ENCODE results near the gene ATG3.
"Not testable (repeated sequence)": the region's sequence is repeated elsewhere in the genome, so short reads cannot be mapped to it uniquely, and the experiment has no call there.

Gene ATG3

GRCh38 chr3:112550859-112551258 is 10.9 kb downstream of the ATG3 start:
- Mint-ChIP-seq H3K4me1 (ENCODE audit: low read depth in 2 of 2) (peaks cover 19 to 32% of the 10 kb centered on the region in 2 donors), H3K27ac (no peak overlapping the region), H3K4me3 (no peak overlapping the region), H3K27me3 (no peaks in the 10 kb centered on the region), H3K36me3 (ENCODE audit: insufficient read depth) (peaks cover 48% of the 10 kb centered on the region), H3K9me3 (no peaks in the 10 kb centered on the region)
- ATAC-seq (replicated peaks) (no peak), DNase-seq (no peak)

- peaks cover 72% of the 10 kb centered on the region for H3K36me3 Mint-ChIP-seq (ENCODE audit: insufficient read depth)
- H3K9me3 Mint-ChIP-seq = no peaks in the 10 kb centered on the region
- DNase-seq (no peak), ATAC-seq (replicated peaks) (no peak)
- no peak overlapping the region for H3K4me3 Mint-ChIP-seq
- H3K27ac Mint-ChIP-seq = peak overlapping the region in 1 of 2 donors; percentile 35
- peaks cover 5 to 11% of the 10 kb centered on the region in 2 donors for H3K4me1 Mint-ChIP-seq (ENCODE audit: low read depth in 2 of 2)
- H3K27me3 Mint-ChIP-seq = no peaks in the 10 kb centered on the region
These were observed 15.5 kb downstream of the ATG3 start for GRCh38 chr3:112546216-112546759.

GRCh38 chr3:112539825-112540650 is 21.7 kb downstream of the ATG3 start:
- no peak for DNase-seq
- no peaks in the 10 kb centered on the region for H3K9me3 Mint-ChIP-seq
- H3K4me3 Mint-ChIP-seq = no peak overlapping the region
- no peak for ATAC-seq (replicated peaks)
- peaks cover 70% of the 10 kb centered on the region for H3K36me3 Mint-ChIP-seq (ENCODE audit: insufficient read depth)
- peaks cover 2 to 19% of the 10 kb centered on the region in 2 donors for H3K4me1 Mint-ChIP-seq (ENCODE audit: low read depth in 2 of 2)
- no peaks in the 10 kb centered on the region for H3K27me3 Mint-ChIP-seq
- peak overlapping the region in 1 of 2 donors; percentile 41 for H3K27ac Mint-ChIP-seq

GRCh38 chr3:112531358-112531781 is 30.4 kb downstream of the ATG3 start:
- peaks cover 3% of the 10 kb centered on the region in 2 donors for H3K4me1 Mint-ChIP-seq (ENCODE audit: low read depth in 2 of 2)
- peaks cover 53% of the 10 kb centered on the region for H3K36me3 Mint-ChIP-seq (ENCODE audit: insufficient read depth)

GRCh38 chr3:112530573-112530972 is 31.2 kb downstream of the ATG3 start:
- H3K27me3 Mint-ChIP-seq = no peaks in the 10 kb centered on the region
- no peaks in the 10 kb centered on the region for H3K9me3 Mint-ChIP-seq
- ATAC-seq (replicated peaks) = no peak
- H3K36me3 Mint-ChIP-seq (ENCODE audit: insufficient read depth) = peaks cover 45% of the 10 kb centered on the region
- no peak overlapping the region for H3K27ac Mint-ChIP-seq
- no peak overlapping the region for H3K4me3 Mint-ChIP-seq
- peaks cover 3% of the 10 kb centered on the region in 2 donors for H3K4me1 Mint-ChIP-seq (ENCODE audit: low read depth in 2 of 2)
- no peak for DNase-seq

More at GRCh38 chr3:112531358-112531781, 30.4 kb downstream of the ATG3 start:
- DNase-seq = no peak
- H3K9me3 Mint-ChIP-seq = no peaks in the 10 kb centered on the region
- peak; percentile 35 for ATAC-seq (replicated peaks)
- no peaks in the 10 kb centered on the region for H3K27me3 Mint-ChIP-seq
- H3K4me3 Mint-ChIP-seq = no peak overlapping the region
- no peak overlapping the region for H3K27ac Mint-ChIP-seq

GRCh38 chr3:112524127-112524526 is 37.6 kb downstream of the ATG3 start:
- H3K4me1 Mint-ChIP-seq (ENCODE audit: low read depth in 2 of 2); H3K9me3 Mint-ChIP-seq; H3K4me3 Mint-ChIP-seq; ATAC-seq (replicated peaks); H3K27me3 Mint-ChIP-seq; DNase-seq: not testable (repeated sequence)
- Mint-ChIP-seq H3K36me3 (ENCODE audit: insufficient read depth) (peaks cover 13% of the 10 kb centered on the region), H3K27ac (peak overlapping the region; percentile 12 to 42)

GRCh38 chr3:112519424-112520001 is 42.2 kb downstream of the ATG3 start:
- ATAC-seq (replicated peaks) (peak; percentile 94), DNase-seq (peak; percentile 33 to 39 (median 38))
- Mint-ChIP-seq H3K4me3 (no peak overlapping the region), H3K27ac (no peak overlapping the region), H3K4me1 (ENCODE audit: low read depth in 2 of 2) (peaks cover 5 to 6% of the 10 kb centered on the region in 2 donors), H3K36me3 (ENCODE audit: insufficient read depth) (peaks cover 14% of the 10 kb centered on the region), H3K9me3 (no peaks in the 10 kb centered on the region), H3K27me3 (no peaks in the 10 kb centered on the region)

- H3K9me3 Mint-ChIP-seq; H3K4me1 Mint-ChIP-seq (ENCODE audit: low read depth in 2 of 2); H3K4me3 Mint-ChIP-seq; DNase-seq; H3K27ac Mint-ChIP-seq; H3K27me3 Mint-ChIP-seq: not testable (repeated sequence)
- ATAC-seq (replicated peaks) = peak; percentile 24
- peaks cover 12% of the 10 kb centered on the region for H3K36me3 Mint-ChIP-seq (ENCODE audit: insufficient read depth)
These were observed 42.8 kb downstream of the ATG3 start for GRCh38 chr3:112518970-112519369.

GRCh38 chr3:112514527-112515128 is 47.1 kb downstream of the ATG3 start:
- ATAC-seq (replicated peaks) = peak; percentile 70
- H3K9me3 Mint-ChIP-seq = no peaks in the 10 kb centered on the region
- no peak overlapping the region for H3K27ac Mint-ChIP-seq
- H3K4me1 Mint-ChIP-seq (ENCODE audit: low read depth in 2 of 2) = peaks cover 5 to 6% of the 10 kb centered on the region in 2 donors
- H3K4me3 Mint-ChIP-seq = peak overlapping the region in 1 of 2 donors; percentile 17
- peaks cover 3% of the 10 kb centered on the region for H3K36me3 Mint-ChIP-seq (ENCODE audit: insufficient read depth)
- H3K27me3 Mint-ChIP-seq = no peaks in the 10 kb centered on the region
- no peak for DNase-seq

GRCh38 chr3:112512320-112512719 is 49.4 kb downstream of the ATG3 start:
- H3K9me3 Mint-ChIP-seq = no peaks in the 10 kb centered on the region
- H3K4me3 Mint-ChIP-seq = no peak overlapping the region
- DNase-seq (no peak), ATAC-seq (replicated peaks) (no peak)
- no peaks in the 10 kb centered on the region for H3K27me3 Mint-ChIP-seq
- peaks cover 1% of the 10 kb centered on the region for H3K36me3 Mint-ChIP-seq (ENCODE audit: insufficient read depth)
- H3K4me1 Mint-ChIP-seq (ENCODE audit: low read depth in 2 of 2) = peaks cover 0 to 2% of the 10 kb centered on the region in 2 donors
- no peak overlapping the region for H3K27ac Mint-ChIP-seq

- H3K9me3 Mint-ChIP-seq = no peaks in the 10 kb centered on the region
- no peaks in the 10 kb centered on the region for H3K27me3 Mint-ChIP-seq
- ATAC-seq (replicated peaks) = no peak
- no peak overlapping the region for H3K27ac Mint-ChIP-seq
- no peaks in the 10 kb centered on the region for H3K36me3 Mint-ChIP-seq (ENCODE audit: insufficient read depth)
- H3K4me1 Mint-ChIP-seq (ENCODE audit: low read depth in 2 of 2) = peaks cover 0 to 2% of the 10 kb centered on the region in 2 donors
- DNase-seq = no peak
- no peak overlapping the region for H3K4me3 Mint-ChIP-seq
These were observed 52.9 kb downstream of the ATG3 start for GRCh38 chr3:112508860-112509259.

- Mint-ChIP-seq H3K27me3 (no peaks in the 10 kb centered on the region), H3K4me1 (ENCODE audit: low read depth in 2 of 2) (peaks cover 0 to 2% of the 10 kb centered on the region in 2 donors), H3K4me3 (no peak overlapping the region), H3K36me3 (ENCODE audit: insufficient read depth) (no peaks in the 10 kb centered on the region), H3K27ac (no peak overlapping the region), H3K9me3 (no peaks in the 10 kb centered on the region)
- ATAC-seq (replicated peaks) (no peak), DNase-seq (no peak)
These were observed 53.5 kb downstream of the ATG3 start for GRCh38 chr3:112508261-112508660.

GRCh38 chr3:112505907-112506306 is 55.9 kb downstream of the ATG3 start:
- H3K27me3 Mint-ChIP-seq = no peaks in the 10 kb centered on the region
- H3K27ac Mint-ChIP-seq = no peak overlapping the region
- H3K36me3 Mint-ChIP-seq (ENCODE audit: insufficient read depth) = no peaks in the 10 kb centered on the region
- no peak for DNase-seq
- H3K9me3 Mint-ChIP-seq = no peaks in the 10 kb centered on the region
- ATAC-seq (replicated peaks) = no peak
- peaks cover 0 to 2% of the 10 kb centered on the region in 2 donors for H3K4me1 Mint-ChIP-seq (ENCODE audit: low read depth in 2 of 2)
- H3K4me3 Mint-ChIP-seq = no peak overlapping the region

All from effector memory CD8-positive, alpha-beta T cell (primary cell).